Neural progenitor cell (in vitro differentiated cells): Measurements from ENCODE around the gene BRCA1. TPM values are rescaled to one million over a fixed set of nuclear protein-coding genes. Genes with fewer than 3 reads are reported as not detected.
"Not testable (repeated sequence)": the region's sequence is repeated elsewhere in the genome, so short reads cannot be mapped to it uniquely, and the experiment has no call there.

Experiments used
- DNase-seq: peaks from one replicate; pipeline ENCODE4 v3.0.0-alpha.2; 2016; ENCODE audit warnings: low spot score
- H2AFZ ChIP-seq: fragments of 200-600 bp; sonication (generic); replicated peaks from 2 replicates; pipeline ENCODE4 v1.6.1; 2016; ENCODE audit warnings: antibody characterized with exemption
- H3F3A ChIP-seq: fragments of 200-600 bp; sonication (generic); 2 replicates; pipeline ENCODE4 v1.6.1; 2016; ENCODE audit warnings: antibody characterized with exemption, low read depth
- H3K27ac ChIP-seq: fragments of 200-600 bp; sonication (generic); 2 replicates; pipeline ENCODE4 v1.5.1; 2016; ENCODE audit warnings: mild to moderate bottlenecking
- H3K27me3 ChIP-seq: fragments of 200-600 bp; sonication (generic); 2 replicates; pipeline ENCODE4 v1.6.1; 2016; ENCODE audit warnings: mild to moderate bottlenecking, moderate library complexity
- H3K36me3 ChIP-seq: fragments of 200-600 bp; sonication (generic); 2 replicates; pipeline ENCODE4 v1.5.1; 2016
- H3K4me1 ChIP-seq: fragments of 200-600 bp; sonication (generic); 2 replicates; pipeline ENCODE4 v1.6.1; 2016; ENCODE audit warnings: mixed run types
- H3K4me2 ChIP-seq: fragments of 200-600 bp; sonication (generic); 2 replicates; pipeline ENCODE4 v1.6.1; 2016
- H3K4me3 ChIP-seq: fragments of 200-600 bp; sonication (generic); 2 replicates; pipeline ENCODE4 v1.5.1; 2016
- H3K79me2 ChIP-seq: fragments of 200-600 bp; sonication (generic); 2 replicates; pipeline ENCODE4 v1.6.1; 2016; ENCODE audit warnings: low read depth
- H3K9ac ChIP-seq: fragments of 200-600 bp; sonication (generic); 2 replicates; pipeline ENCODE4 v1.6.1; 2016
- H3K9me3 ChIP-seq: fragments of 200-600 bp; sonication (generic); 2 replicates; pipeline ENCODE4 v1.5.1; 2016; ENCODE audit warnings: low read depth
- H4K20me1 ChIP-seq: fragments of 200-600 bp; sonication (generic); 2 replicates; pipeline ENCODE4 v1.6.1; 2016; ENCODE audit warnings: low read depth
- H3K27ac Mint-ChIP-seq: 3 replicates; pipeline ENCODE4 v1.8.0; 2021; ENCODE audit warnings: mixed read lengths
- H3K27me3 Mint-ChIP-seq: 2 replicates; pipeline ENCODE4 v1.8.0; 2022; ENCODE audit warnings: low read depth, mild to moderate bottlenecking, inconsistent platforms, moderate library complexity, mixed read lengths; ENCODE audit not compliant: insufficient read depth
- H3K36me3 Mint-ChIP-seq: 3 replicates; pipeline ENCODE4 v1.8.0; 2021; ENCODE audit warnings: mixed read lengths
- H3K4me1 Mint-ChIP-seq: 3 replicates; pipeline ENCODE4 v1.8.0; 2021; ENCODE audit warnings: mixed read lengths
- H3K4me3 Mint-ChIP-seq: 3 replicates; pipeline ENCODE4 v1.8.0; 2021; ENCODE audit warnings: mild to moderate bottlenecking, moderate library complexity, mixed read lengths
- H3K9me3 Mint-ChIP-seq: 3 replicates; pipeline ENCODE4 v1.8.0; 2020; ENCODE audit warnings: mixed read lengths
- CTCF ChIP-seq: fragments of 200-600 bp; sonication (generic); IDR thresholded peaks from 2 replicates; pipeline ENCODE4 v1.5.1; 2017; ENCODE audit warnings: antibody characterized with exemption, mild to moderate bottlenecking
- EZH2 ChIP-seq: fragments of 200-600 bp; sonication (generic); IDR thresholded peaks from 2 replicates; pipeline ENCODE4 v1.6.1; 2017; ENCODE audit warnings: antibody characterized with exemption, mild to moderate bottlenecking, moderate library complexity
- EZH2phosphoT487 ChIP-seq: fragments of 200-600 bp; sonication (generic); IDR thresholded peaks from 2 replicates; pipeline ENCODE4 v1.6.1; 2017; ENCODE audit warnings: antibody characterized with exemption
- total RNA-seq: library from RNA; depleted of rRNA; stranded (reverse); fragments of >200 nt; gene quantifications from 2 replicates; pipeline ENCODE4 v1.2.3, GENCODE V29; 2015; ENCODE audit warnings: low replicate concordance

Gene BRCA1
- total RNA-seq, 1 donor from 2014 or later, result 77.3 TPM

- Mint-ChIP-seq H3K9me3 (no peaks in the 10 kb centered on the region), H3K27me3 (no peaks in the 10 kb centered on the region), H3K4me1 (no peaks in the 10 kb centered on the region), H3K36me3 (peaks cover 9% of the 10 kb centered on the region), H3K4me3 (no peak overlapping the region), H3K27ac (no peak overlapping the region)
- Histone ChIP-seq H3K4me1 (no peaks in the 10 kb centered on the region), H3K36me3 (peaks cover 13% of the 10 kb centered on the region), H2AFZ (no peak overlapping the region), H3K79me2 (no peaks in the 10 kb centered on the region), H4K20me1 (no peaks in the 10 kb centered on the region), H3K27ac (no peak overlapping the region), H3K9me3 (no peaks in the 10 kb centered on the region), H3K27me3 (no peaks in the 10 kb centered on the region), H3F3A (no peaks in the 10 kb centered on the region), H3K4me3 (no peak overlapping the region), H3K4me2 (no peak overlapping the region), H3K9ac (no peak overlapping the region)
- TF ChIP-seq EZH2, result no peak
- TF ChIP-seq CTCF, result no peak
- no peak for TF ChIP-seq EZH2phosphoT487
- DNase-seq, result no peak
Observed at GRCh38 chr17:43105146-43105545, 20.0 kb downstream of the BRCA1 start.

GRCh38 chr17:43104665-43105064 is 20.5 kb downstream of the BRCA1 start:
- DNase-seq, result no peak
- Histone ChIP-seq H3F3A (peaks cover 3% of the 10 kb centered on the region), H3K9me3 (no peaks in the 10 kb centered on the region), H3K4me2 (no peak overlapping the region), H2AFZ (no peak overlapping the region), H3K27me3 (no peaks in the 10 kb centered on the region), H4K20me1 (no peaks in the 10 kb centered on the region), H3K27ac (no peak overlapping the region), H3K36me3 (peaks cover 13% of the 10 kb centered on the region), H3K4me3 (no peak overlapping the region), H3K9ac (no peak overlapping the region), H3K79me2 (no peaks in the 10 kb centered on the region), H3K4me1 (no peaks in the 10 kb centered on the region)
- Mint-ChIP-seq H3K9me3 (no peaks in the 10 kb centered on the region), H3K4me3 (no peak overlapping the region), H3K27me3 (no peaks in the 10 kb centered on the region), H3K36me3 (peaks cover 9% of the 10 kb centered on the region), H3K4me1 (no peaks in the 10 kb centered on the region), H3K27ac (no peak overlapping the region)
- TF ChIP-seq EZH2 (no peak), CTCF (no peak), EZH2phosphoT487 (no peak)

GRCh38 chr17:43095364-43095763 is 29.8 kb downstream of the BRCA1 start:
- not testable (repeated sequence) for H3K4me1 ChIP-seq, H3K27me3 Mint-ChIP-seq, H3K79me2 ChIP-seq, H3K4me3 ChIP-seq, H3K4me3 Mint-ChIP-seq, H3K27ac ChIP-seq, H3K9me3 Mint-ChIP-seq, H3K9ac ChIP-seq, H3K36me3 ChIP-seq, H3F3A ChIP-seq, H3K27me3 ChIP-seq, H3K27ac Mint-ChIP-seq, H3K4me1 Mint-ChIP-seq, DNase-seq, H3K4me2 ChIP-seq, H2AFZ ChIP-seq, H4K20me1 ChIP-seq, H3K9me3 ChIP-seq
- H3K36me3 Mint-ChIP-seq, result peaks cover 12% of the 10 kb centered on the region

- no peaks in the 10 kb centered on the region for H3K4me1 Mint-ChIP-seq
- H3K9me3 Mint-ChIP-seq, result no peaks in the 10 kb centered on the region
- H3K27me3 ChIP-seq, result no peaks in the 10 kb centered on the region
- no peak overlapping the region for H3K4me3 Mint-ChIP-seq
- no peak overlapping the region for H3K9ac ChIP-seq
- no peaks in the 10 kb centered on the region for H3K79me2 ChIP-seq
- no peak overlapping the region for H3K27ac ChIP-seq
- no peak overlapping the region for H3K27ac Mint-ChIP-seq
- no peak for TF ChIP-seq EZH2phosphoT487
- no peak overlapping the region for H3K4me2 ChIP-seq
- H3K36me3 ChIP-seq, result peaks cover 10% of the 10 kb centered on the region
- H3K4me3 ChIP-seq, result no peak overlapping the region
- no peak for DNase-seq
- no peaks in the 10 kb centered on the region for H3K9me3 ChIP-seq
- H3K4me1 ChIP-seq, result no peaks in the 10 kb centered on the region
- H3K27me3 Mint-ChIP-seq, result no peaks in the 10 kb centered on the region
- H2AFZ ChIP-seq, result no peak overlapping the region
- H3K36me3 Mint-ChIP-seq, result peaks cover 15% of the 10 kb centered on the region
- H3F3A ChIP-seq, result no peaks in the 10 kb centered on the region
- no peaks in the 10 kb centered on the region for H4K20me1 ChIP-seq
Observed at GRCh38 chr17:43094129-43094835, 30.9 kb downstream of the BRCA1 start.
